ENCODE data around the gene SLC12A4.

- TF ChIP-seq CTCF (IDR thresholded peaks at IDR 0.05) (no peak), POLR2A (IDR thresholded peaks at IDR 0.05) (no peak), EP300 (IDR thresholded peaks at IDR 0.05) (no peak)
Measured at GRCh38 chr16:67962135-67962534, 6.3 kb downstream of the SLC12A4 start.

All from tibial nerve (tissue), 4 donors.